Measurements from ENCODE around the gene EEPD1.

GRCh38 chr7:36253699-36254098 is 100.6 kb downstream of the EEPD1 start:
- TF ChIP-seq POLR2A (IDR thresholded peaks at IDR 0.05) = no peak
- TF ChIP-seq CTCF (IDR thresholded peaks at IDR 0.05) = no peak
